Dermis blood vessel endothelial cell (primary cell): Measurements from ENCODE around the gene GJB2. TPM values are rescaled to one million over a fixed set of nuclear protein-coding genes. Genes with fewer than 3 reads are reported as not detected.

ENCODE experiments used
- DNase-seq: peaks from one replicate; pipeline ENCODE4 v3.0.0; 2010
- total RNA-seq: library from RNA; depleted of rRNA; stranded (reverse); fragments of >200 nt; gene quantifications from 2 replicates; pipeline ENCODE4 v1.2.3, GENCODE V29; 2014

The GJB2 gene
- total RNA-seq, 1 donor from 2014 or later: 0.17 TPM

DNA sequence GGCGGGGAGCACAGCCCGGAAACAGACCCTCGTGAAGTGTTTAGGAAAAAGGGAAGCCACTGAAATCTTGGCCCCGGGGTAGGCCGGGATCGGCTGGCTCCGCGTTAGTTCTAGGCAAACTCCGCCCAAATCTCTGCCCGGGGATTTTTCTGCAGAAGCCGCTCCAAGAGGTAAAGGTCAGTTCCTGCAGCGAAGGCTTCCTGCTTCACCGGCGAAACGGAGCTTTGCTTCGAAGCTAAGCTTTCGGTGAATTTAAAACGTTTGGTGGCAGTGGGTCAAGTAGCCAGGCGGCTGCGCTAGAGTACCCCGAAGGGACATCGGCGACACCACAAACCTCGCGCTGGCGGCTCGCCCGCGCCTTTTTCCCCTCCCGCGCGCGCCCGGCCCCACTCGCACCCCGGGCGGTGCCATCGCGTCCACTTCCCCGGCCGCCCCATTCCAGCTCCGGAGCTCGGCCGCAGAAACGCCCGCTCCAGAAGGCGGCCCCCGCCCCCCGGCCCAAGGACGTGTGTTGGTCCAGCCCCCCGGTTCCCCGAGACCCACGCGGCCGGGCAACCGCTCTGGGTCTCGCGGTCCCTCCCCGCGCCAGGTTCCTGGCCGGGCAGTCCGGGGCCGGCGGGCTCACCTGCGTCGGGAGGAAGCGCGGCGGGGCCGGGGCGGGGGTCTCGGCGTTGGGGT, 441 bp downstream of the GJB2 start:
- peak; percentile 23 for DNase-seq

DNA sequence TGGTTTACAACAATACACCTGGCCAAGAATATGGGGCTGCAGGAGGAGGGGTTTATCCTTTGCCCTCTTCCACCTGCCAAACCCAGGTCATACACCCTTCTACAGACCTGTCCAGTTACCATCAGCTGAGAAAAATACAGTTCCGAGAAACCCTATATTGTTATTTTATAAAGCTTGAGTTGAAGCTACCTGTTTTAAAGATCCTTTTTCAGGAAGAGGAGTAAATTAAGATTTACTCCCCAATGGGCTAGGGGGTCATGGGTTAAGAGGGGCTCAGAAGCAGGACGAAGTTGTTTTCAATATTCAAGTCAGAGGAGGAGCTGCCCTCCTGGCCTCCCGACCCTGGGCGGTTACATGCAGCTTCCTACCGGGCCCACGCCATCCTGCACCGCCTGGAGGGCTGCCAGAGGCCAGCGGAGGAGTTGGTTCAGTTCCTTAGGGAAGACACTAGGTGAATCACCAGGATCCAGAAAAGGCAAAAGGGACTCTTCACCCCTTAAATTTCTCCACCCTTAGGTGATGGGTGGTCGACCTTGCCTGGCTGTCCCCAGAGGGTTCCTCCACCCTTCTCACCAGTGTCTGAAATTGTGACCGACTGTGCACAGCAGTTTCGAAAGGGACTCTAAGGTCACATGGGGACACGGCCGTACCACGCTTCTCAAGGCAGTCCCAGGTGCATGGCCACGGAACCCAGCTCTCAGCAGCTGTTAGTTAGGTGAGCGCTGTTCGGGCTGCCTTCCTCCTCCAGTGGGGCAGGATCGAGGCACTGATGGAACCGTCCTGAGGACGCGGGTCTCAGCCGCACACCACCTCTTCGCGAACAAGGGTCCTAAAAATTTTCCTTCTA, 1.2 kb downstream of the GJB2 start:
- DNase-seq: no peak

DNA sequence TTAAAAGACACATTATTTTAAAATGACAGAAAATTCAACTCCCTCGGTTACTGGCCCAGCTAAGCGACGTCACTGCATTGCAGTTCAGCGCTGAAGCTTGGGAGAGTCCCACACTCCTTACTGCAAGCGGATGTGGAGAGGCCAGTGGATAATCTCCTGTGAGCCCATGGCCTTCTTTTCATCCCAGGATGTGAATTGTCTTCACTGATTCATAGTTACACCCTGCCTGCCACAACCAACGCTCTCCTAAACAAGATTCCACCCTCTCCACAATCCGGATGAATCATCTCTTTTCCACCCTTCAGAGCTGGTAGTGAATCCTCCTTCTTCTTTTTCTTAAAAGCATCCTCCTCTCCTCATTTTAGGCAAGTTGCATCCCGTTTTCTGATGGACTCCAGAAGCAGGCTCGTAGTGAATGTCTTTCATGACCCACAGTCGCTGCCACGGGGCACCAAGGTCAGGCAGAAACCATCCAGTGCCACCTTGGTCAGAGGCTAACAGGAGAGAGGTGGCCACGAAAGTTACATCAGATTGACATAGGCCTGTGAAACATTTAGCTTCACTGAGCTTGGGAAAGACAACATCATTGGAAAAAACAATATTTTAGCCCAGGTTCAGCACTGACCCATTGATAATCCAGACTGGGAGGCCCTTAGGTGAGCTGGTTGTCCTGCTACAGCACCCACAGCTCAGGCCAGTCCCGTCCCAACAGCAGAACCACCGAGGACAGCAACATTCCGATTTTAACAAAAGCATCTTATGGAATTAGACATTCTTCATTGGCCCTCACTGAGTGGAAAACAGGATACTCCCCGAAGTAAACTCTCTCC, 2.0 kb downstream of the GJB2 start:
- DNase-seq: no peak

DNA sequence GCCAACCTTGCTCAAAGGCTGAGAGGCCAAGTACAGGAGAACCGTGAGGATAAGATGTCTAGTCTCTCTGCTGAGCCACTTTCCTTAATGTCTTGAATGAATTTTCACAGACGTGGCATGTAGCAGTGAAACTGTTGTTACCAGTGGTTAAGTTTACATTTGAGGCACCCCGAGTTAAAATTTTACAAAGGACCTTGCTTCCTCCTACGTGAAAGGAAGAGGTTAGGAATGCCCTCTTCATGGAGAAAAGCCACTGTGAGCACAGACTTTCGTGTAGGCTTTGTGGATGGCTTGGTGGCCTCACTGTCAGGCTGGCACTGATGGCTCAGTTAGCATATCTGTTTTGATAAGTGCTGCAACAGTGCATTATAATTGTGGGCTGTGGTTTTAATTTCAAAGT, 2.7 kb downstream of the GJB2 start:
- DNase-seq: no peak

DNA sequence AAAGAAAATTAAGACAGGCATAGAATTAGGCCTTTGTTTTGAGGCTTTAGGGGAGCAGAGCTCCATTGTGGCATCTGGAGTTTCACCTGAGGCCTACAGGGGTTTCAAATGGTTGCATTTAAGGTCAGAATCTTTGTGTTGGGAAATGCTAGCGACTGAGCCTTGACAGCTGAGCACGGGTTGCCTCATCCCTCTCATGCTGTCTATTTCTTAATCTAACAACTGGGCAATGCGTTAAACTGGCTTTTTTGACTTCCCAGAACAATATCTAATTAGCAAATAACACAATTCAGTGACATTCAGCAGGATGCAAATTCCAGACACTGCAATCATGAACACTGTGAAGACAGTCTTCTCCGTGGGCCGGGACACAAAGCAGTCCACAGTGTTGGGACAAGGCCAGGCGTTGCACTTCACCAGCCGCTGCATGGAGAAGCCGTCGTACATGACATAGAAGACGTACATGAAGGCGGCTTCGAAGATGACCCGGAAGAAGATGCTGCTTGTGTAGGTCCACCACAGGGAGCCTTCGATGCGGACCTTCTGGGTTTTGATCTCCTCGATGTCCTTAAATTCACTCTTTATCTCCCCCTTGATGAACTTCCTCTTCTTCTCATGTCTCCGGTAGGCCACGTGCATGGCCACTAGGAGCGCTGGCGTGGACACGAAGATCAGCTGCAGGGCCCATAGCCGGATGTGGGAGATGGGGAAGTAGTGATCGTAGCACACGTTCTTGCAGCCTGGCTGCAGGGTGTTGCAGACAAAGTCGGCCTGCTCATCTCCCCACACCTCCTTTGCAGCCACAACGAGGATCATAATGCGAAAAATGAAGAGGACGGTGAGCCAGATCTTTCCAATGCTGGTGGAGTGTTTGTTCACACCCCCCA, 3.8 kb downstream of the GJB2 start:
- DNase-seq: no peak

DNA sequence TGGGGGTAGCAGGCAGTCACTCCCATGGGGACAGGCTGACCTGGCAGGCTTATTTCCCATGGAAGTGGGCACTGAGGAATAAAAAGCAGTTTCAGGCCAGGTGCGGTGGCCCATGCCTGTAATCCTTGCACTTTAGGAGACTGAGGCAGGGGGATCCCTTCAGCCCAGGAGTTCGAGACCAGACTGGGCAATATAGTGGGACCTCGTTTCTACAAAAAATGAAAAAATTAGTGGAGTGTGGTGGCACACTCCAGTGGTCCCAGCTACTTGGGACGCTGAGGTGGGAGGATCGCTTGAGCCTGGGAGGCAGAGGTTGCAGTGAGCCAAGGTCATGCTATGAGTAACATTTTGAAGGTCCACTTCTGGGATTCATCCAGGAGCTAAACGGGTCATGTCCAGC, 6.0 kb downstream of the GJB2 start:
- no peak for DNase-seq

DNA sequence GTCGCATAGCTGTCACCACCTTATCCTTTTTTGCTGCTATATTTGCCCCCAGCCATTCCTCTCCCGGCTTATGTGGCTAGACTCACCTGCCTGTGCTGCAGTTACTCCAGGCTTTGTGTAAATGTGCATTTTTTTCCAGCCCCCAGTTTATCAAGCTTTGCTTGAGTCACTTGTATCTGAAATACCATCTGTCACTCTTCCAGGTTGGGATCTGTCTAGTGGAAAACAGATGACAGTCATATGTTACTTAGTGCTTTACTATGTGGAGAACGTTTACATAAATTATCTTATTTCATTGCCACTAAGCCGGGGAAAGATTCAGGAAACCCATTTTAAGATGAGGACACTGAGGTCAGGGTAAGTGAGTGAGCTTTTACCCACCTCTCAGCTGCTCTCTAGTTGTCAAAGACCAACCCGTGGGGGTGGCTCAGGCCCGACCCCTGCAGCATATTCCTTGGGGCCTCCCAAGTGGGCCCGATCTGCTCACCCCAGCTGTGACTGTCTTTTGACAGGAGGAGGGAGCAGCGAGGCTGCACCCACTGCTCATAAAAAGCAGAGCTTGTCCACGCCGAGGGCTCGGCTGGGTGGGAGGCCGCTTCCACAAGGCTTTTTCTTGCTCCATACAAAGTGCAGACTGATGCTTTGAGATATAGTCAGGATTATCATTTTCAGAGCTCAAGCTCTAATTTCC, 7.2 kb downstream of the GJB2 start:
- no peak for DNase-seq

DNA sequence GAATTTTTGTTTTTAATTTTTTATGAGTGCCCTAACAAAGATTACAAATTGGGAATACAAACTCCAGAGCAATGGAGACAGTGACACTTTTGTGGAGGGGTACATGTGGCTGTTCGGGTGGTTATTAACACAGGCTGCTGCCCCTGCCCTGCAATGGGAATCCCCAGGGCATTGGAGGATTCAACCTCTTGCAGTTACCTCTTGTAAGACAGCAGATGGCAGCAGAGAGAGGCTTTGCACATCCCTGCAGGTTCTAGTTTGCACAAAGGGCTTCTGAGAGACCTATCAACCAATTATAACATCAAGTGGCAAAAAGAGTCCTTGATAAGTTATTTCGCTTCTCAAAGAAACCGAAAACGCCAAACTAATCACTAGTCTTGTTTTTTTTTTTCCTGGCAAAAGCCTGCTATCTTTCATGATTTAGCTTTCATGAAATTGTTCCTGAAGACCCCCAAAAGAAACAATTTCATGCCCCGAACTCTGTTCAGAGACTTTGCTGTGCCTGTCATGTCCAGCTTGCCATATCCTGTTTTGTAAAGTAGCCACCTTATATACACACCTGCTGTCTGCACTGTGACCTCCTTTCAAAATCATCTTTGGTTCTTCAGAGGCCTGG, 10.4 kb downstream of the GJB2 start:
- peak; percentile 87 for DNase-seq

DNA sequence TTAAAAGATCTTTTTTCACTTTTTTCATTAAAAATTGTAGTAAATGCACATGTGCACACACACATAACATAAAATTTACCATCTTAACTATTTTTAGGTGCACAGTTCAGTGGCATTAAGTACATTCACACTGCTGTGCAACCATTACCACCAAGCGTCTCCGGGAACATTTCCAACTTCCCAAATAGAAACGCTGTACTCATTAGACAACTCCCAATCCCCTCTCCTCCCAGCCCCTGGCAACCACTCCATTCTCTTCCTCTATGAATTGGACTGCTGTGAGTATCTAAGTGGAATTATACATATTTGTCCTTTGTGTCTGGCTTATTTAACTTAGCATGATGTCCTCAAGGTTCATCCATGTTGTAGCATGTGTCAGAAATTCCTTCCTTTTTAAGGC, 11.6 kb downstream of the GJB2 start:
- no peak for DNase-seq

DNA sequence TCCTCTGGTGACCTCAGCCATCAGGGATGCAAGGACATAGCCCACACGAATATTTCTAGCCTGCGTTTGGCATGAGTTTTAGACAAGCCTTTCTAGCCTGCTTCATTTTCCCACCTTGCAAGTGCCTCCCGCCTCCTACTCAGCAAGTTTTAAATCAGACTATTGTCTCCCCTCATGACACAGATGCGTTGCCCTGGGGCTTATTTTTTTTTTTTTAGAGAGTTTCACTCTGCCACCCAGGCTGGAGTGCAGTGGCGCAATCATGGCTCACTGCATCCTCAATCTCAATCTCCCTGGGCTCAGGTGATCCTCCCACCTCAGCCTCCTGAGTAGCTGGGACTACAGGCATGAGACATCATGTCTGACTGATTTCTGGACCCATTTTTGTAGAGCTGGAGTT, 14.6 kb downstream of the GJB2 start:
- no peak for DNase-seq

DNA sequence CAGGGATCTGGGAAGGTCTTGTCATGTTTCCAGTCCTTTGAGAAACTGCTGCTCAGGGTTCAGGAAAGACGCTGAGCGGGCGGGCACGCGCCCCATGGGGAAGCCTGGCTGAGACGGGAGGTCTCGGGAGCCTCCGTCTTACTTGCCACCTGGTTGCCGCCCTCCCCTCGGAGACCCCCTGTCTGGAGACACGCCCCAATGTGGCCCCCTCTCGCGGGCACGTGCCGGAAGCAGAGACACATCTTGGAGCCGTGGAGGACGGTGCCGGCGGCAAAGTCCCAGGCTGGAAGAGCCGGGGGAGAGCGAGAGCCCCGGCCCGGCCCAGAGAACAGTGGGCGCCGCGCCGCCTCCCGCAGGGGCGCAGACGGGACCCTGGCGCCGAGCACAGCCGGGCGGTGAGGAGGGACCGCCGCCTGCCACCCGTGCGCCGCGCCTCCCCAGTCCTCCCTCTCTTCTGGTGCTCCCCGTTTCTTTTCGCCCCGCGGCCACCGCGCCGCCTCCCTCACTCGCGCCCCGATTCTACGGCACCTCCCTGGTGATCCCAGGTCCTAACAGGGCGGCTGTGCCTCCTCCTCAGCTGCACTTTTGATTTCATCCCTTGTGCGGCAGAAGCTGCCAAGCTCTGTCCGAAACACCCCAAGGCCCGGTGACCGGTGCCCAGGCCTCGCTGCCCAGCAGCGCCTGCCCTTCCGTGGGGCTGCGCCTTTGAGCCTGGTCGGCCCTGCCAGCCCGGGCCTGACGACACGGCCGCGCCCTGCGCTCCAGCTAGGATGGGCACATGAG, 15.5 kb downstream of the GJB2 start:
- DNase-seq: no peak

DNA sequence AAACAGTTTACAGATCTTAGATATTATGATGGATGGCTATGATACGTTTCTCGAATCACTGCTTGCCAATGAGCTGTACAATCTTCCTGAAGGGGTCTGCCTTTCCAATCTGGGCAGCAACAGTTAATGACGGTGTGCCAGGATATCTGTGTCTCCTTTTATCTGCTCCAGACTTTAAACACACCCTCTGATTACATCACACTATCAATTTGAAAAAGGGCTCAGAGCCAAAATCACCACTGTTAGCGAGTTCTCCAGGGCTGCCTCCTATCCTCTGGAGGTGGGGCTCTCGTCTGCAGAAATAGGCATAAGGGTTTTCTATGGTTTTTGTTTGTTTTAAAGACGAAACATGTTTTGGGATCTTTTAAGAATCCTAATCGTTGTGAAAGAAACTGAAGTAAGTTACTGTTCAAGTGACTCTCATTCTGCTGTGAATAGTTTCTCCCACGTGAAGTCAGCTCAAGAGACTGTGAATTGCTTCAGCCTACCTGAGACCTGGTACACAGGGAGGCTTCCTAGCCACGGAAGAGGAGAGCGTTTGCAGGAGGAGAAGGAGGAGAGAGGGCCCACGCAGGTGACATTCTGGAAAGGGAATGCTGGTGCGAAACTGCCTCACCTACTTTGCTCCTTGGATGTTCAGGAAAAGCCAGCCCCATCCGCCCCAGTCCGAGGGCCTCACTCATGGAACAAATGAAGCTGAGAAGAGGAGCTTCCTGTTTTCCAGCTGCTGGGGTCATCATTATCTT, 16.7 kb downstream of the GJB2 start:
- DNase-seq: no peak

DNA sequence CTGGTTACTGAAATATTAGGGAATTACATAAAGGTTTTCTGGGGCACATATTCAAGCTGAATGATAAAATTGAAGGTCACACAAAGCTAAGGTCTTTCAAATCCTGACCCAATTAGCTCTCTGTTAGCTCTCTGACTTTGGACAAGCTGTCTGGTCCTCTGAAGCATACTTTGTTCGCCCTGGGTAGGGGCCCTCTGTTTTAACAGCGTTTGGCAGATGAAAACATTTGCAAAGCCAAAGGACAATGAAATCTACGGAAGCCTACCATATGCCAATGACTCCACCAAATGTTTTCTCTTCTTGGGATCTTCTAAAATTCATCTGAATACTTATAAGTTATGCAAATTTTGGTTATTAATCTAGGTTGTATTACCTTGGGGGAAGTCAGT, 17.3 kb downstream of the GJB2 start:
- no peak for DNase-seq

DNA sequence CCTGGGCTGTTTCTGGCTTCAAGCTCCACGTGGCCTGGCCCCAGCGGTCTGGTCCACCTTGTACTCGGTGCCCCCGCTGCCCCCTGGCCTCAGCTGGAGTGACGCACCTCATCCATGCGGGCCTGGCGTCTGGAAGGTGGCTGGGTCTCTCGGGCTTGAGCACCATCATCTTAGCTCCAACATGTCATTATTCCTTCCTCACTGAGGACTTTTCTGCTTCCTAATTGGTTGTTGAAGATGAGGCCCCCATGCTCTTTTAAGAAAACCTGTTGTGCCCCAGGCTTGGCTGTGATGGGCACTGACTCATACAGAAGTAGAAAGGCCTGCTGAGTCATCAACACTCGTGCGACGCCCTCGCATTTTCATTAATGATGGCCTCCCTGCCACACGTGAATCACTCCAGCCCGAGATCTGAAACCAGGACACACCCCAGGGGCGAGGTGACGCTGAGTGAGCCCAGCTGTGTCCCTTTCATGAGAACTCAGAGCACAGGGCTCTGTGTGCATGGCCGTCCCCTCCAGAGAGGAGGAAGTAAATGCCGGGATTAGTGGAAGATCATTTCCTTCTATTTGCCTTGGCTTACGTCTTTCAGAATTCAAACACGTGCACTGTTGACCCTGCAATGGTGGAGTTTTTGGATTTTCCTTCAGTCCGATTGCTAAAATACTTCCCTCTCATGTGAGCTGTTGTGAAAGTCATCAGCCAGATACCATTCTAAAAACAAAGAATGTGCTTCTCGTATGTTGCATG, 17.9 kb downstream of the GJB2 start:
- peak; percentile 88 for DNase-seq

DNA sequence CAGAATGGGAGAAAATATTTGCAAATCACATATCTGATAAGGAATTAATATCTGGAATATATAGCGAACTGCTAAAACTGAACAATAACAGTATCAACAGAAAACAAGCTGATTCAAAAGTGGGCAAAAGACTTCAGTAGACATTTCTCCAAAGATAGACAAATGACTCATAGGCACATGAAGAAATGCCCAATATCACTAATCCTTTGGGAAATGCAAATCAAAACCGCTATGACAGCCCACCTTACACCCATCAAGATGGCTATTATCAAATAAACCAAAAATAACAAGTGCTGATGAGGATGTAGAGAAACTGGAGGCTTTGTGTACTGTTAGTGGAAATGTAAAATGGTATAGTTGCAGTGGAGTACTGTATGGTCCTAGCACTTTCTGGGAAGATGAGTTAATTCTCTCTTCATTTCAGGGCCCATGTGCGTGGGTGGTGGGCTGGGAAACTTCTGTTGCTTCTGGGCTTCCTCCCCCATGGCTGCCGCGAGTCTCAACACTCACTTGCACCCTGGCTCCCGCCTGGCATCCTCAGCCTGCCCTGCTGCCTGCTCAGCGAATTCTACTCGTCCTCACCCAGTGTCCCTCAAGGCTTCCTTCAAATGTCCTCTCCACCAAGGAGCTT, 19.5 kb downstream of the GJB2 start:
- DNase-seq: no peak

DNA sequence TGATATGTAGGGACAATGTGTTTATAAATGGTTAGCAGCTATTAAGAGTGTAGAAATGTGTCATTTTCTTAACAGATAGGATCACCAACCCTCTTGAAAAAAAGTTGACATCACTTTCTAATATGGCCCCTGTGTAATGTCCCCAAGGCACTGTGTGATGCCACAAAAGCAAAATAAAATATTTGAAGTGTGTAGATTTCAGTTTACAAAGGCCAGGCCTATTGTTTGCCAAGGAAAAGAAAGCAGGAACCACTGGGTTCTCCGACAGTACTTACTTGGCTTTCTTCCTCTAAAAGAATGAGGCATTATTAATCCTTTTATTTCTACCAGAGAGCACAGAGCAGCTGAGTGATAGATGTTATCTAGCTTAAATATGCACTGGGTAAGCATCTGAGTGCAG, 21.4 kb downstream of the GJB2 start:
- no peak for DNase-seq

DNA sequence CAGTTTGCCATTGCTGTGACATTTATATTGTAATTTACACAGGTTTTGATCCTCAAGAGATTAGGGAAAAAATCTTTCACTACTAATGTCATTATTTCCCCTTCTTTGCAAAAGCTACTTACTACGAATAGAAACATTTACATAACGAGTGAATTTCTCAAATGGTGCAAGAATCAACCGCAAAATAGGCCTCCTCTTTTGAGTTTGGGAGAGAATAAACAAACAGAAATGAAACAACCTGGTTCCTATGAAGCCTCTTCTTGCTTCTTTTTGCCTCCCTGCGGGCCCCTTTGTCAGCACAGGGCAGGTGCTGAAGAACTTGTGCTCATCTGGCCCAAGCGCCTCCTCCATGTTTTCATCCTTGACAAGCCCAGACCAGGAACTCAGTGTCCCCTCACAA, 21.8 kb downstream of the GJB2 start:
- no peak for DNase-seq

DNA sequence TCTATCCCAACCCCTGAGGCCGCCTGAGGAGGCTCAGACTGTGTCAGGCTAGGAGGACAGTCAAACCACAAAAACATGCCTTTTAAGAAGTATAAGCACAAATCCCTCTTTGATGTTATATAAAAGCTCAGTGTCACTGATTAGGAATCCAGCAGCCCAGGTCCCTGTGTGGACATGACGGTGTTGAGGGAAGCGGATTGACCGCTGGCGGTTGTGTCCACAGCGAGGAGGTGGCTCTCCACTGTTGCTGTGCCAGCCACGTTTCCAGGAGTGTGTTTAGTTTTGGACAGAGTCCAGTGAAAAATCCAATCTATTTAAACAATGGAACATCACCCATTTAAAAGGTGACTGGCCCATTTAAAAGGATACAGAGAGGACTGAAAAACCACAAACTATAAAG, 24.3 kb downstream of the GJB2 start:
- DNase-seq: no peak
